ENCODE results near the gene DPF3.

Gene DPF3

GRCh38 chr14:72888192-72888591, 5.7 kb downstream of the DPF3 start:
- H3K36me3 ChIP-seq (replicated peaks; ENCODE audit: insufficient read depth, low read length) = no peaks in the 10 kb centered on the region
- no peaks in the 10 kb centered on the region for H3K9me2 ChIP-seq (replicated peaks; ENCODE audit: insufficient read depth, low read length)
- H3K27ac ChIP-seq (ENCODE audit: low read length) = peak overlapping the region; percentile 78
- H3K4me3 ChIP-seq (ENCODE audit: low read length) = peak overlapping the region; percentile 15; the same call in 1 of the 2 replicates
- no peak for DNase-seq
- TF ChIP-seq EZH2phosphoT487 (IDR thresholded peaks at IDR 0.05; ENCODE audit: low read length) = no peak
- TF ChIP-seq, protein P1, sequence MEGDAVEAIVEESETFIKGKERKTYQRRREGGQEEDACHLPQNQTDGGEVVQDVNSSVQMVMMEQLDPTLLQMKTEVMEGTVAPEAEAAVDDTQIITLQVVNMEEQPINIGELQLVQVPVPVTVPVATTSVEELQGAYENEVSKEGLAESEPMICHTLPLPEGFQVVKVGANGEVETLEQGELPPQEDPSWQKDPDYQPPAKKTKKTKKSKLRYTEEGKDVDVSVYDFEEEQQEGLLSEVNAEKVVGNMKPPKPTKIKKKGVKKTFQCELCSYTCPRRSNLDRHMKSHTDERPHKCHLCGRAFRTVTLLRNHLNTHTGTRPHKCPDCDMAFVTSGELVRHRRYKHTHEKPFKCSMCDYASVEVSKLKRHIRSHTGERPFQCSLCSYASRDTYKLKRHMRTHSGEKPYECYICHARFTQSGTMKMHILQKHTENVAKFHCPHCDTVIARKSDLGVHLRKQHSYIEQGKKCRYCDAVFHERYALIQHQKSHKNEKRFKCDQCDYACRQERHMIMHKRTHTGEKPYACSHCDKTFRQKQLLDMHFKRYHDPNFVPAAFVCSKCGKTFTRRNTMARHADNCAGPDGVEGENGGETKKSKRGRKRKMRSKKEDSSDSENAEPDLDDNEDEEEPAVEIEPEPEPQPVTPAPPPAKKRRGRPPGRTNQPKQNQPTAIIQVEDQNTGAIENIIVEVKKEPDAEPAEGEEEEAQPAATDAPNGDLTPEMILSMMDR (IDR thresholded peaks at IDR 0.05; ENCODE audit: low read length) = no peak
- TF ChIP-seq EZH2 (optimal IDR thresholded peaks at IDR 0.05; ENCODE audit: low read depth, low read length) = no peak
- no peaks in the 10 kb centered on the region for H4K20me1 ChIP-seq (ENCODE audit: insufficient read depth, low read length)
- peaks cover 29% of the 10 kb centered on the region for H3K4me1 ChIP-seq (ENCODE audit: low read length)
- H2AFZ ChIP-seq (ENCODE audit: low read length) = no peak overlapping the region
- H3K27me3 ChIP-seq (replicated peaks; ENCODE audit: insufficient read depth, low read length) = no peaks in the 10 kb centered on the region
- peak overlapping the region; percentile 79; the same call in 1 of the 2 replicates for H3K9ac ChIP-seq (ENCODE audit: low read length)
- H3K4me2 ChIP-seq (ENCODE audit: low read depth, low read length) = peak overlapping the region; percentile 84
- H3F3A ChIP-seq (ENCODE audit: insufficient read depth, low read length) = peaks cover 33% of the 10 kb centered on the region
- no peaks in the 10 kb centered on the region for H3K9me3 ChIP-seq (replicated peaks; ENCODE audit: insufficient read depth, low read length)
- H3K79me2 ChIP-seq (ENCODE audit: low read length) = peaks cover 98% of the 10 kb centered on the region

DNA sequence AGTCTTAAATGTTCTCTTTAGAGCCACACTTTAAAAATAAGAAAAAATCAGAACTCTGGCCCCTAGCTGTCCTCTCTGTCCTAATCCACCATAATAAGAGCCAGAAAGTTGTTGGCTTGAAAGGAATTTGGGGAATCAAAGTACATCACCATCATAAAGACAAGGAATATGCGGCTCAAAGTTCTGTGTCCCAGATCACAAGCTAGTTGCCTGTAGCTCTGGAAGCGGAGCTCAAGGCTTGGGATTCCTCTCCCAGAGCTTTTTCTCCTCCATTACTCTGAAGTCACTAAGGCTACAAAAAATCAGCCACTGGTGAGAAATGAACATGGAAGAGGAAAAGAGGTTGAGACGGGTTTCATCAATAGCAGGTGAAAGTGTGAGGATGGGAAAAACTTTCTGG, 6.4 kb downstream of the DPF3 start:
- peaks cover 33% of the 10 kb centered on the region for H3F3A ChIP-seq (ENCODE audit: insufficient read depth, low read length)
- no peaks in the 10 kb centered on the region for H3K27me3 ChIP-seq (replicated peaks; ENCODE audit: insufficient read depth, low read length)
- H3K27ac ChIP-seq (ENCODE audit: low read length) = peak overlapping the region; percentile 78; the same call in 1 of the 2 replicates
- no peak overlapping the region for H3K9ac ChIP-seq (ENCODE audit: low read length)
- no peak for TF ChIP-seq EZH2phosphoT487 (IDR thresholded peaks at IDR 0.05; ENCODE audit: low read length)
- TF ChIP-seq EZH2 (optimal IDR thresholded peaks at IDR 0.05; ENCODE audit: low read depth, low read length) = no peak
- TF ChIP-seq, protein P1 (IDR thresholded peaks at IDR 0.05; ENCODE audit: low read length) = no peak
- no peaks in the 10 kb centered on the region for H3K36me3 ChIP-seq (replicated peaks; ENCODE audit: insufficient read depth, low read length)
- H3K4me1 ChIP-seq (ENCODE audit: low read length) = peaks cover 29% of the 10 kb centered on the region
- peak overlapping the region; percentile 84; the same call in 1 of the 2 replicates for H3K4me2 ChIP-seq (ENCODE audit: low read depth, low read length)
- H3K9me2 ChIP-seq (replicated peaks; ENCODE audit: insufficient read depth, low read length) = no peaks in the 10 kb centered on the region
- H3K4me3 ChIP-seq (ENCODE audit: low read length) = no peak overlapping the region
- no peak for DNase-seq
- peaks cover 98% of the 10 kb centered on the region for H3K79me2 ChIP-seq (ENCODE audit: low read length)
- no peaks in the 10 kb centered on the region for H3K9me3 ChIP-seq (replicated peaks; ENCODE audit: insufficient read depth, low read length)
- H4K20me1 ChIP-seq (ENCODE audit: insufficient read depth, low read length) = no peaks in the 10 kb centered on the region
- no peak overlapping the region for H2AFZ ChIP-seq (ENCODE audit: low read length)

GRCh38 chr14:72884386-72884785, 9.5 kb downstream of the DPF3 start:
- no peak overlapping the region for H2AFZ ChIP-seq (ENCODE audit: low read length)
- H3K9ac ChIP-seq (ENCODE audit: low read length) = no peak overlapping the region
- DNase-seq = no peak
- H3K27ac ChIP-seq (ENCODE audit: low read length) = no peak overlapping the region
- H3K9me2 ChIP-seq (replicated peaks; ENCODE audit: insufficient read depth, low read length) = no peaks in the 10 kb centered on the region
- H3K79me2 ChIP-seq (ENCODE audit: low read length) = peaks cover 98% of the 10 kb centered on the region
- no peak overlapping the region for H3K4me2 ChIP-seq (ENCODE audit: low read depth, low read length)
- H3K27me3 ChIP-seq (replicated peaks; ENCODE audit: insufficient read depth, low read length) = no peaks in the 10 kb centered on the region
- TF ChIP-seq, protein P1 (IDR thresholded peaks at IDR 0.05; ENCODE audit: low read length) = no peak
- no peak for TF ChIP-seq EZH2phosphoT487 (IDR thresholded peaks at IDR 0.05; ENCODE audit: low read length)
- TF ChIP-seq EZH2 (optimal IDR thresholded peaks at IDR 0.05; ENCODE audit: low read depth, low read length) = no peak
- H3F3A ChIP-seq (ENCODE audit: insufficient read depth, low read length) = peaks cover 12% of the 10 kb centered on the region
- no peaks in the 10 kb centered on the region for H3K9me3 ChIP-seq (replicated peaks; ENCODE audit: insufficient read depth, low read length)
- H3K4me1 ChIP-seq (ENCODE audit: low read length) = peaks cover 23% of the 10 kb centered on the region
- no peaks in the 10 kb centered on the region for H3K36me3 ChIP-seq (replicated peaks; ENCODE audit: insufficient read depth, low read length)
- H4K20me1 ChIP-seq (ENCODE audit: insufficient read depth, low read length) = no peaks in the 10 kb centered on the region
- H3K4me3 ChIP-seq (ENCODE audit: low read length) = no peak overlapping the region
